ENCODE results near the gene TREX2.

Gene TREX2

GRCh38 chrX:153476666-153477363, 31.0 kb upstream of the TREX2 start:
- in situ Hi-C loops (cut with HindIII; ENCODE audit: low sequenced_read_pairs), result loop anchor here (5.0 kb wide), 1 partner anchor 60 kb away; no protein-coding TSS in a partner anchor

- in situ Hi-C loops (cut with HindIII; ENCODE audit: low sequenced_read_pairs), result loop anchor here (5.0 kb wide), 1 partner anchor 61 kb away; no protein-coding TSS in a partner anchor
These were observed 30.0 kb upstream of the TREX2 start for GRCh38 chrX:153475751-153476281.

- in situ Hi-C loops (cut with HindIII; ENCODE audit: low sequenced_read_pairs), result loop anchor here (5.0 kb wide), 1 partner anchor 62 kb away; no protein-coding TSS in a partner anchor
These were observed 29.4 kb upstream of the TREX2 start for GRCh38 chrX:153475271-153475670.

- in situ Hi-C loops (cut with HindIII; ENCODE audit: low sequenced_read_pairs), result loop anchor here (5.0 kb wide), 2 partner anchors 63 to 103 kb away; no protein-coding TSS in a partner anchor
These were observed 28.9 kb upstream of the TREX2 start for GRCh38 chrX:153474718-153475117.

- in situ Hi-C loops (cut with HindIII; ENCODE audit: low sequenced_read_pairs), result loop anchor here (5.0 kb wide), 1 partner anchor 103 kb away; no protein-coding TSS in a partner anchor
These were observed 28.4 kb upstream of the TREX2 start for GRCh38 chrX:153474266-153474665.

- in situ Hi-C loops (cut with HindIII; ENCODE audit: low sequenced_read_pairs), result loop anchor here (5.0 kb wide), 1 partner anchor 104 kb away; no protein-coding TSS in a partner anchor
These were observed 27.3 kb upstream of the TREX2 start for GRCh38 chrX:153473126-153473525.

GRCh38 chrX:153471663-153472280, 25.9 kb upstream of the TREX2 start:
- in situ Hi-C loops (cut with HindIII; ENCODE audit: low sequenced_read_pairs), result loop anchor here (5.0 kb wide), 1 partner anchor 106 kb away; no protein-coding TSS in a partner anchor

GRCh38 chrX:153470411-153471363, 24.8 kb upstream of the TREX2 start, which contains the start of gene HAUS7:
TSS of gene HAUS7 (minus strand) at chrX:153470576. CDS start at chrX:153470557, 19 bp downstream.
- in situ Hi-C loops (cut with HindIII; ENCODE audit: low sequenced_read_pairs), result loop anchor here (5.0 kb wide), 1 partner anchor 107 kb away; no protein-coding TSS in a partner anchor

- in situ Hi-C loops (cut with HindIII; ENCODE audit: low sequenced_read_pairs), result loop anchor here (5.0 kb wide), 1 partner anchor 107 kb away; no protein-coding TSS in a partner anchor
These were observed 24.1 kb upstream of the TREX2 start for GRCh38 chrX:153469811-153470410.

- in situ Hi-C loops (cut with HindIII; ENCODE audit: low sequenced_read_pairs), result no loop called here
These were observed 22.2 kb upstream of the TREX2 start for GRCh38 chrX:153468008-153468580.

- in situ Hi-C loops (cut with HindIII; ENCODE audit: low sequenced_read_pairs), result no loop called here
These were observed 20.0 kb upstream of the TREX2 start for GRCh38 chrX:153465691-153466380.

GRCh38 chrX:153464116-153464515, 18.3 kb upstream of the TREX2 start:
- in situ Hi-C loops (cut with HindIII; ENCODE audit: low sequenced_read_pairs), result no loop called here

- in situ Hi-C loops (cut with HindIII; ENCODE audit: low sequenced_read_pairs), result no loop called here
These were observed 17.7 kb upstream of the TREX2 start for GRCh38 chrX:153463556-153463955.

GRCh38 chrX:153463031-153463430, 17.2 kb upstream of the TREX2 start:
- in situ Hi-C loops (cut with HindIII; ENCODE audit: low sequenced_read_pairs), result no loop called here

- in situ Hi-C loops (cut with HindIII; ENCODE audit: low sequenced_read_pairs), result no loop called here
These were observed 16.4 kb upstream of the TREX2 start for GRCh38 chrX:153462291-153462690.

GRCh38 chrX:153460826-153461225, 15.0 kb upstream of the TREX2 start:
- in situ Hi-C loops (cut with HindIII; ENCODE audit: low sequenced_read_pairs), result no loop called here

- in situ Hi-C loops (cut with HindIII; ENCODE audit: low sequenced_read_pairs), result no loop called here
These were observed 14.1 kb upstream of the TREX2 start for GRCh38 chrX:153459986-153460385.

- in situ Hi-C loops (cut with HindIII; ENCODE audit: low sequenced_read_pairs), result no loop called here
These were observed 12.6 kb upstream of the TREX2 start for GRCh38 chrX:153458476-153458875.

- in situ Hi-C loops (cut with HindIII; ENCODE audit: low sequenced_read_pairs), result no loop called here
These were observed 12.1 kb upstream of the TREX2 start for GRCh38 chrX:153457827-153458466.

Data from endothelial cell of hepatic sinusoid (primary cell).